IMR-90 (cell line): ENCODE data around the gene ATP4B.

Source experiments
- BHLHE40 ChIP-seq: fragments of 150-350 bp; IDR thresholded peaks from 2 replicates; pipeline ENCODE4 v1.6.1; 2016; ENCODE audit warnings: mild to moderate bottlenecking, low read depth, low read length
- CHD1 ChIP-seq: IDR thresholded peaks from 2 replicates; pipeline ENCODE4 v1.6.1; 2012; ENCODE audit warnings: low read depth, low read length, improper control_type of control experiment
- FOS ChIP-seq: fragments of 150-350 bp; IDR thresholded peaks from 2 replicates; pipeline ENCODE4 v1.6.1; 2016; ENCODE audit warnings: low read depth, low read length
- MAFK ChIP-seq: IDR thresholded peaks from 2 replicates; pipeline ENCODE4 v1.6.1; 2012; ENCODE audit warnings: low read depth, low read length, improper control_type of control experiment
- MXI1 ChIP-seq: IDR thresholded peaks from 2 replicates; pipeline ENCODE4 v1.6.1; 2012; ENCODE audit warnings: low read depth, mild to moderate bottlenecking, low read length, moderate library complexity, borderline replicate concordance
- NFE2L2 ChIP-seq: fragments of 150-350 bp; IDR thresholded peaks from 2 replicates; pipeline ENCODE4 v1.6.1; 2016; ENCODE audit warnings: low read depth, mild to moderate bottlenecking, low read length
- POLR2A ChIP-seq: IDR thresholded peaks from 2 replicates; pipeline ENCODE4 v1.6.1; 2012; ENCODE audit warnings: mild to moderate bottlenecking, low read depth, low read length
- RAD21 ChIP-seq: IDR thresholded peaks from 2 replicates; pipeline ENCODE4 v1.6.1; 2012; ENCODE audit warnings: low read length, improper control_type of control experiment
- RCOR1 ChIP-seq: IDR thresholded peaks from 2 replicates; pipeline ENCODE4 v1.6.1; 2012; ENCODE audit warnings: mild to moderate bottlenecking, low read length, improper control_type of control experiment; ENCODE audit not compliant: insufficient replicate concordance
- SMC3 ChIP-seq: fragments of 150-350 bp; IDR thresholded peaks from 2 replicates; pipeline ENCODE4 v1.6.1; 2016; ENCODE audit warnings: low read depth, mild to moderate bottlenecking, antibody characterized with exemption, low read length, moderate library complexity
- TF ChIP-seq, protein P1 (sequence below): conservative IDR thresholded peaks from 2 replicates; pipeline ENCODE4 v1.5.1; 2012; ENCODE audit warnings: mild to moderate bottlenecking, low read depth, low read length, improper control_type of control experiment
- TF ChIP-seq, protein P2 (sequence below): fragments of 150-350 bp; IDR thresholded peaks from 2 replicates; pipeline ENCODE4 v1.6.1; 2016; ENCODE audit warnings: low read depth, mild to moderate bottlenecking, low read length, moderate library complexity, borderline replicate concordance

DNA sequence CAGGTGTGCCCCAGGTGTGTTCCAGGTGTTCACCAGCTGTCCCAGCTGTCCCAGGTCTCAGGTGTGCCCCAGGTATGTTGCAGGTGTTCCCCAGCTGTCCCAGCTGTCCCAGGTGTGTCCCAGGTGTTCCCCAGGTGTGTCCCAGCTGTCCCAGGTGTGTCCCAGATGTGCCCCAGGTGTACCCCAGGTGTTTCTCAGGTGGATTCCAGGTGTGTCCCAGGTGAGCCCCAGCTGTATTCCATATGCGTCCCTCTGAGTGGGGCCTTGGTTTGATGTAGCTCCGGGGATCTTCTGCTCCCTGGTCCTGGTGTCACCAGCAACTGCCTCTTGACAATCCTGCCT is 8.3 kb upstream of the ATP4B start:
- TF ChIP-seq, protein P1, sequence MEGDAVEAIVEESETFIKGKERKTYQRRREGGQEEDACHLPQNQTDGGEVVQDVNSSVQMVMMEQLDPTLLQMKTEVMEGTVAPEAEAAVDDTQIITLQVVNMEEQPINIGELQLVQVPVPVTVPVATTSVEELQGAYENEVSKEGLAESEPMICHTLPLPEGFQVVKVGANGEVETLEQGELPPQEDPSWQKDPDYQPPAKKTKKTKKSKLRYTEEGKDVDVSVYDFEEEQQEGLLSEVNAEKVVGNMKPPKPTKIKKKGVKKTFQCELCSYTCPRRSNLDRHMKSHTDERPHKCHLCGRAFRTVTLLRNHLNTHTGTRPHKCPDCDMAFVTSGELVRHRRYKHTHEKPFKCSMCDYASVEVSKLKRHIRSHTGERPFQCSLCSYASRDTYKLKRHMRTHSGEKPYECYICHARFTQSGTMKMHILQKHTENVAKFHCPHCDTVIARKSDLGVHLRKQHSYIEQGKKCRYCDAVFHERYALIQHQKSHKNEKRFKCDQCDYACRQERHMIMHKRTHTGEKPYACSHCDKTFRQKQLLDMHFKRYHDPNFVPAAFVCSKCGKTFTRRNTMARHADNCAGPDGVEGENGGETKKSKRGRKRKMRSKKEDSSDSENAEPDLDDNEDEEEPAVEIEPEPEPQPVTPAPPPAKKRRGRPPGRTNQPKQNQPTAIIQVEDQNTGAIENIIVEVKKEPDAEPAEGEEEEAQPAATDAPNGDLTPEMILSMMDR, result no peak
- TF ChIP-seq POLR2A (no peak), MAFK (no peak), NFE2L2 (no peak), RAD21 (no peak), BHLHE40 (no peak), FOS (no peak), RCOR1 (no peak), SMC3 (no peak), CHD1 (no peak), MXI1 (no peak)
- TF ChIP-seq, protein P2, sequence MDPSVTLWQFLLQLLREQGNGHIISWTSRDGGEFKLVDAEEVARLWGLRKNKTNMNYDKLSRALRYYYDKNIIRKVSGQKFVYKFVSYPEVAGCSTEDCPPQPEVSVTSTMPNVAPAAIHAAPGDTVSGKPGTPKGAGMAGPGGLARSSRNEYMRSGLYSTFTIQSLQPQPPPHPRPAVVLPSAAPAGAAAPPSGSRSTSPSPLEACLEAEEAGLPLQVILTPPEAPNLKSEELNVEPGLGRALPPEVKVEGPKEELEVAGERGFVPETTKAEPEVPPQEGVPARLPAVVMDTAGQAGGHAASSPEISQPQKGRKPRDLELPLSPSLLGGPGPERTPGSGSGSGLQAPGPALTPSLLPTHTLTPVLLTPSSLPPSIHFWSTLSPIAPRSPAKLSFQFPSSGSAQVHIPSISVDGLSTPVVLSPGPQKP, result no peak
